Naive thymus-derived CD8-positive, alpha-beta T cell (primary cell): ENCODE results near the gene ERCC6L. TPM values are rescaled to one million over a fixed set of nuclear protein-coding genes. Genes with fewer than 3 reads are reported as not detected.

Experiments used
- ATAC-seq, 2 donors: fragments of 150-1000 bp; cut with Tn5 transposase in 1 of 2; sonication (Bioruptor Pico), chemical (Tn5 transposase) in 1 of 2; 1 replicate in 1 of 2; 2 replicates in 1 of 2; pipeline ENCODE4 v1.10.0; 2021; ENCODE audit warnings: mild to moderate bottlenecking in 2 of 2, moderate library complexity in 2 of 2
- POLR2A ChIA-PET: fragments of 350-600 bp; sonication (Branson Sonifier 250); formaldehyde crosslinking; loops from one replicate; lab custom pipeline; 2021; ENCODE audit warnings: antibody characterized with exemption; lab: Charles Lee
- DNase-seq, 10 donors: peaks; one replicate each; pipeline versions ENCODE4 v3.0.0 to v3.0.0-alpha.2; 2020 to 2022
- H3K27ac Mint-ChIP-seq, 10 donors: one replicate each; pipeline ENCODE4 v1.8.0; 2020 to 2022; ENCODE audit warnings: mild to moderate bottlenecking in 10 of 10, mixed read lengths in 10 of 10, moderate library complexity in 4 of 10, inconsistent platforms in 1 of 10
- H3K27me3 Mint-ChIP-seq, 5 donors: one replicate each; pipeline ENCODE4 v1.8.0; 2021 to 2022; ENCODE audit warnings: mixed read lengths in 5 of 5
- H3K36me3 Mint-ChIP-seq, 3 donors: one replicate each; pipeline ENCODE4 v1.8.0; 2020 to 2022; ENCODE audit warnings: mixed read lengths in 3 of 3, mild to moderate bottlenecking in 2 of 3, inconsistent platforms in 1 of 3
- H3K4me1 Mint-ChIP-seq, 4 donors: one replicate each; pipeline ENCODE4 v1.8.0; 2021 to 2022; ENCODE audit warnings: mixed read lengths in 4 of 4
- H3K4me3 Mint-ChIP-seq, 10 donors: one replicate each; pipeline ENCODE4 v1.8.0; 2020 to 2022; ENCODE audit warnings: mild to moderate bottlenecking in 10 of 10, mixed read lengths in 10 of 10, moderate library complexity in 6 of 10, inconsistent platforms in 1 of 10
- H3K9me3 Mint-ChIP-seq, 9 donors: one replicate each; pipeline ENCODE4 v1.8.0; 2020 to 2022; ENCODE audit warnings: mixed read lengths in 9 of 9, mild to moderate bottlenecking in 3 of 9, inconsistent platforms in 1 of 9, moderate library complexity in 1 of 9
- polyA plus RNA-seq, 3 donors: library from polyadenylated mRNA; unstranded; fragments of 300-500 nt; fragmentation: Illumina TruSeq; gene quantifications; one replicate each; pipeline ENCODE4 v1.2.3, GENCODE V29; 2021
- total RNA-seq, 8 experiments: library from RNA in 2 of 8; stranded (reverse) in 2 of 8; gene quantifications; one replicate each; pipeline ENCODE4 v1.2.3 and lab custom pipeline; 2021 to 2026

The ERCC6L gene
- total and polyA plus RNA-seq, 5 experiments from 2014 or later = 0.22 to 0.51 (median 0.26) TPM

GRCh38 chrX:72269671-72270251 lies 30.9 kb upstream of the ERCC6L start:
- ATAC-seq (peak in 1 of 2 donors; percentile 37), DNase-seq (no peak)
- no peaks in the 10 kb centered on the region for H3K9me3 Mint-ChIP-seq
- H3K4me3 Mint-ChIP-seq = no peak overlapping the region
- no peaks in the 10 kb centered on the region for H3K27me3 Mint-ChIP-seq
- POLR2A ChIA-PET = no interaction called here
- peak overlapping the region in 8 of 10 donors; percentile 17 to 76 (median 62) for H3K27ac Mint-ChIP-seq
- peaks cover 5 to 63% (median 20%) of the 10 kb centered on the region in 3 donors for H3K36me3 Mint-ChIP-seq
- peaks cover 10 to 28% (median 23%) of the 10 kb centered on the region in 4 donors for H3K4me1 Mint-ChIP-seq

- H3K9me3 Mint-ChIP-seq = no peaks in the 10 kb centered on the region
- POLR2A ChIA-PET = interaction anchor here (0.9 kb wide), 1 partner anchor 8 kb away, joined by 4 read pairs; the partner anchor contains the start of gene RPS4X
- peaks cover 3 to 53% (median 14%) of the 10 kb centered on the region in 3 donors for H3K36me3 Mint-ChIP-seq
- no peak for ATAC-seq
- no peaks in the 10 kb centered on the region for H3K27me3 Mint-ChIP-seq
- H3K4me3 Mint-ChIP-seq = no peak overlapping the region
- H3K27ac Mint-ChIP-seq = peak overlapping the region in 5 of 10 donors; percentile 28 to 80 (median 56)
- H3K4me1 Mint-ChIP-seq = peaks cover 3 to 18% (median 13%) of the 10 kb centered on the region in 4 donors
- no peak for DNase-seq
Observed at GRCh38 chrX:72268597-72269365, 30.0 kb upstream of the ERCC6L start.

GRCh38 chrX:72265263-72265662 lies 26.4 kb upstream of the ERCC6L start:
- ATAC-seq = no peak
- Mint-ChIP-seq H3K9me3 (no peaks in the 10 kb centered on the region), H3K4me3 (no peak overlapping the region), H3K27me3 (no peaks in the 10 kb centered on the region), H3K4me1 (peaks cover 3 to 14% (median 8%) of the 10 kb centered on the region in 4 donors), H3K27ac (peak overlapping the region in 2 of 10 donors; percentile 29 to 53), H3K36me3 (peaks cover 0 to 24% (median 5%) of the 10 kb centered on the region in 3 donors)
- POLR2A ChIA-PET = no interaction called here
- DNase-seq = no peak

DNA sequence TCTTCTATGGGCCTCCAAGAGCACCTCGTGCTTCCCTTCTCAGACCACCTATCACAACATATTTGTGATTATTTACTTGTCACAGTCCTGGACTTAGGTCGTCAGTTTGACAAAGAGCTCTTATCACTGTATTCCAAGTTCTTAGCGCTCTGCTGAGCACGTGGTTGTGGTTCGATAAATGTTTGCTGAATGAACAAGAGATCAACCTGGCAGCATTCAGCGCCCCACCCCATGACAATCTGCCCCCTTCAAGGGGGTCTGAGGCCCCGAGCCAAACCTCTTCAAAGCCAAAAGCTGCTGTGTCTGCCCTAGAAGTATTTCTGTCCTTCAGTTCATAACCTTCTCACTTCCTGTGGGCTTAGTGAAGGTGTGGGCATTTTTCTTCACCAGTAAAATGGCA lies 23.2 kb upstream of the ERCC6L start:
- no peak for ATAC-seq
- peaks cover 0 to 3% (median 0%) of the 10 kb centered on the region in 3 donors for H3K36me3 Mint-ChIP-seq
- DNase-seq = no peak
- no peaks in the 10 kb centered on the region for H3K9me3 Mint-ChIP-seq
- H3K27ac Mint-ChIP-seq = peak overlapping the region in 4 of 10 donors; percentile 19 to 81 (median 52)
- peak overlapping the region in 1 of 10 donors; percentile 22 for H3K4me3 Mint-ChIP-seq
- H3K27me3 Mint-ChIP-seq = peaks cover 0 to 3% (median 0%) of the 10 kb centered on the region in 5 donors
- peaks cover 0 to 14% (median 8%) of the 10 kb centered on the region in 4 donors for H3K4me1 Mint-ChIP-seq
- POLR2A ChIA-PET = no interaction called here

DNA sequence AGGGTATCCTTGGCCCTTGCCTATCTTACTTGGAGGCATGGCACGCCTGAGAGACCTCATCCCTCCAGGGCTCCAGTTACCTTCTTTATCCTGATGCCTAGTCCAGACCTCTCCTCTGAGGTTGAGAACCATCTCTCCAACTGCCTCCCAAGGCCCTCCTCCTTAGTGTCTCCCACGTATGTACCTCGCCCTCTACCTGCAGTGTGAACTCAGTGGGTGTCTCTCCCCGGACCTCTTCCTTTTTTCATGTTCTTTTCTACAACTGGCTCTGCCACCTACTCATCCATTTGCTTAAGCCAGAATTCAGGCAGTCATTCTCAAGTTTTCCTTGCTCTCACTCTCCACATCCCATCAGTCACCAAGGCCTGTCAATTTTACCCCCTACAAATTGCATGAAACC lies 21.6 kb upstream of the ERCC6L start:
- POLR2A ChIA-PET = no interaction called here
- no peak for ATAC-seq
- peaks cover 0 to 3% (median 0%) of the 10 kb centered on the region in 3 donors for H3K36me3 Mint-ChIP-seq
- no peaks in the 10 kb centered on the region for H3K9me3 Mint-ChIP-seq
- no peak overlapping the region for H3K4me3 Mint-ChIP-seq
- no peak for DNase-seq
- H3K27me3 Mint-ChIP-seq = peaks cover 0 to 9% (median 2%) of the 10 kb centered on the region in 5 donors
- peaks cover 0 to 18% (median 10%) of the 10 kb centered on the region in 4 donors for H3K4me1 Mint-ChIP-seq
- no peak overlapping the region for H3K27ac Mint-ChIP-seq

GRCh38 chrX:72258174-72258573 lies 19.3 kb upstream of the ERCC6L start:
- Mint-ChIP-seq H3K9me3 (no peaks in the 10 kb centered on the region), H3K27me3 (peaks cover 11 to 24% (median 14%) of the 10 kb centered on the region in 5 donors)

DNA sequence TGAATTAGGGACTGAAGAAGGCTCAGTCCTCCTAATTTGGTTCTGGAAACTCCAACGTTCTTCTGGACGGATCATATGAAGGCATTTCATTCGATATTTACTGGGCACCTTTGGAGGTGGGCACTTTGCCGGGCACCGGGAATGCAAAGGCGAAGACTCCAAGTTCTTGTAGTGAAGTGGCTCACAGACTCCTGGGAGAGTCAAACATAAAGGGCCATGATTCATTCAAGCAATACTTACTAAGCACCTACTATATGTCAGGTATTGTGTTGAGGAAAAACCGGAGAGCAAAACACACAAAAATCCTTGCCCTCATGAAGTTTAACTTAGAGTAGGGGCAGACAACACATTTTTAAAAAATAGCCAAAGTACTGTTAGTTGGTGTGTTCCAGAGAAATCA lies 17.0 kb upstream of the ERCC6L start:
- Mint-ChIP-seq H3K4me1 (peaks cover 0 to 8% (median 3%) of the 10 kb centered on the region in 4 donors), H3K9me3 (no peaks in the 10 kb centered on the region), H3K36me3 (peaks cover 0 to 3% (median 2%) of the 10 kb centered on the region in 3 donors), H3K27ac (no peak overlapping the region), H3K4me3 (peak overlapping the region in 3 of 10 donors; percentile 34 to 49 (median 49)), H3K27me3 (peaks cover 14 to 30% (median 22%) of the 10 kb centered on the region in 5 donors)
- DNase-seq = no peak
- POLR2A ChIA-PET = no interaction called here
- no peak for ATAC-seq

More at GRCh38 chrX:72258174-72258573, 19.3 kb upstream of the ERCC6L start:
- DNase-seq (no peak), ATAC-seq (no peak)
- H3K4me3 Mint-ChIP-seq = no peak overlapping the region
- peaks cover 0 to 3% (median 0%) of the 10 kb centered on the region in 3 donors for H3K36me3 Mint-ChIP-seq
- H3K27ac Mint-ChIP-seq = no peak overlapping the region
- POLR2A ChIA-PET = no interaction called here
- peaks cover 0 to 19% (median 12%) of the 10 kb centered on the region in 4 donors for H3K4me1 Mint-ChIP-seq

DNA sequence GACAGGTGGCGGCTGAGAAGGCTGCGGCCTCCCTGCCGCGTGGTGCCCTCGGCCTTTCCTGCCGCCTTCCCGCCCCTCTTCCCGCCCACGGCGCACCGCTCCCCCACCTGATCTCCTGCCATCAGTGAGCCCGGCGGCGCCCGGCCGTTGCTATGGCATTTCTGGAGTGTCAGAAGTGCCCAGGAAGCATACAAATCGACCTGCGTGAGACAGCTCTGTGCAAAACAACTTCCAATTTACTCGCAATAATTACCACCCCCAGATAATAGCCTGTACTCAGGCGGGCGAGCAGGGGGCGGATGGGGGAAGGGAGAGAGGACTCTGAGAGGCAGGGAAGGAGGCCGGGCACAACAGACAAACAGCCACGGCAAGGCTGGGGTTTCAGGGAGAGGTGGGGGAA lies 16.6 kb upstream of the ERCC6L start:
- peaks cover 14 to 30% (median 22%) of the 10 kb centered on the region in 5 donors for H3K27me3 Mint-ChIP-seq
- DNase-seq (no peak), ATAC-seq (no peak)
- peaks cover 0 to 8% (median 3%) of the 10 kb centered on the region in 4 donors for H3K4me1 Mint-ChIP-seq
- no peaks in the 10 kb centered on the region for H3K9me3 Mint-ChIP-seq
- POLR2A ChIA-PET = no interaction called here
- H3K36me3 Mint-ChIP-seq = peaks cover 0 to 3% (median 2%) of the 10 kb centered on the region in 3 donors
- H3K4me3 Mint-ChIP-seq = peak overlapping the region in 6 of 10 donors; percentile 25 to 50 (median 47)
- peak overlapping the region in 1 of 10 donors; percentile 58 for H3K27ac Mint-ChIP-seq

GRCh38 chrX:72254816-72255215 lies 16.0 kb upstream of the ERCC6L start:
- H3K27me3 Mint-ChIP-seq = peaks cover 14 to 30% (median 22%) of the 10 kb centered on the region in 5 donors
- no peak for ATAC-seq
- POLR2A ChIA-PET = no interaction called here

GRCh38 chrX:72253686-72254085 lies 14.9 kb upstream of the ERCC6L start:
- no peak overlapping the region for H3K4me3 Mint-ChIP-seq
- ATAC-seq (no peak), DNase-seq (no peak)
- peaks cover 0 to 3% (median 2%) of the 10 kb centered on the region in 3 donors for H3K36me3 Mint-ChIP-seq
- H3K27ac Mint-ChIP-seq = no peak overlapping the region
- H3K27me3 Mint-ChIP-seq = peaks cover 14 to 30% (median 22%) of the 10 kb centered on the region in 5 donors
- no peaks in the 10 kb centered on the region for H3K9me3 Mint-ChIP-seq
- H3K4me1 Mint-ChIP-seq = peaks cover 0 to 8% (median 3%) of the 10 kb centered on the region in 4 donors
- POLR2A ChIA-PET = no interaction called here

More at GRCh38 chrX:72254816-72255215, 16.0 kb upstream of the ERCC6L start:
- H3K27ac Mint-ChIP-seq = no peak overlapping the region
- H3K36me3 Mint-ChIP-seq = peaks cover 0 to 3% (median 2%) of the 10 kb centered on the region in 3 donors
- DNase-seq = no peak
- H3K4me1 Mint-ChIP-seq = peaks cover 0 to 8% (median 3%) of the 10 kb centered on the region in 4 donors
- H3K9me3 Mint-ChIP-seq = no peaks in the 10 kb centered on the region
- H3K4me3 Mint-ChIP-seq = peak overlapping the region in 3 of 10 donors; percentile 9 to 39 (median 35)

- DNase-seq (no peak), ATAC-seq (no peak)
- Mint-ChIP-seq H3K9me3 (no peaks in the 10 kb centered on the region), H3K27ac (no peak overlapping the region), H3K4me1 (no peaks in the 10 kb centered on the region), H3K27me3 (peaks cover 0 to 4% (median 2%) of the 10 kb centered on the region in 5 donors), H3K36me3 (no peaks in the 10 kb centered on the region), H3K4me3 (no peak overlapping the region)
- POLR2A ChIA-PET = no interaction called here
Observed at GRCh38 chrX:72247206-72247942, 8.5 kb upstream of the ERCC6L start.

DNA sequence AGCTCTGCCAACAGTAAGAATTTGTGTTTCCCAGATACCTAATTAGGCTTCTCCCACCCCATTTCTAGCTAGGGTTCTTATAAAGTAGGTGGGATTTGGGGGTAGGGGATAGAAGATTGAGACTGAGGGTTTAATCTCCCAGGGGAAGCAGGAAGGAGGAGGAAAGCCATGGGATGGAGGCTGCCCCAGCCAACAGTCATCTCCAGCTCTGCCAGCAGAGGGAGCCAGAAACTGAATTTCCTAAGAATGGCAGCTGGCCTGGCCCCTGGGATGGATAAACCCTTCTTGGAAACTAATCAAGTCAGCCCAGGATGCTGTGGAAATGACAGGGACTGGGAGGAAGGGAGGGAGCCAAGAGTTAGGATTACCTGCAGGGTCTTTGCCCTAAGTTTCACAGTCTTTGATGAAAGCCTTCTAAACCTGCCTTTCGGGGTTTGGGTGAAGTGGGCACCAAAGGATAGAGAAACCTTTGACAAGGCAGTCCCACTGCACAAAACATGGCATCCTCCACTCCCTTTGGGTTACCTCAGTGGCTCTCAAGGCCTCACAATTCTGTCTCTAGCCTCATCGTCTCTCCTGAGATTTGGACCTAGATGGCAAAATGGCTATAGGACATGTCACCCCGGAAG lies 6.7 kb upstream of the ERCC6L start:
- Mint-ChIP-seq H3K36me3 (no peaks in the 10 kb centered on the region), H3K27me3 (no peaks in the 10 kb centered on the region), H3K27ac (peak overlapping the region in 1 of 10 donors; percentile 41), H3K4me1 (no peaks in the 10 kb centered on the region), H3K4me3 (no peak overlapping the region), H3K9me3 (no peaks in the 10 kb centered on the region)
- ATAC-seq (no peak), DNase-seq (peak in 6 of 10 donors; percentile 5 to 45 (median 23))
- POLR2A ChIA-PET = no interaction called here
